ENCODE measurements around the gene PCDH9.

PCDH9 gene

DNA sequence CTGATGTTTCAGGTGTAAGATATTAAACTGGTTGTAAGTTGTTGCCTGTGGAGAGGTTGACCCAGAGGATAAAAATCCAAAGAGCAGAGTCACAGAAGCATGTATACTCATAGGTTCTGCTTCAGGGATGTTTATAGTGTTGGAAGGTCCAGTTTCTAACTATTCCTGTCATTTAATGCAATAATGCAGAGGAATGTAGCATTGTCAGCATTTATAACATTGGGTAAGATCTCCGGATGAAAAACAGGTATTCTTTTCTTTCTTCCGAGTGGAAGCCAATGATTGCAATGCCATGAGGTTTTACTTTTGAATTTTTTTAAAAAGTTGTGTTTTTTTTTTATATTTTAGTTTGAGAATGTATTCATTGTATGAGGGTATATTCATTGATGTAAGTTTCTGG is 771.0 kb downstream of the PCDH9 start:
- no peak for DNase-seq

DNA sequence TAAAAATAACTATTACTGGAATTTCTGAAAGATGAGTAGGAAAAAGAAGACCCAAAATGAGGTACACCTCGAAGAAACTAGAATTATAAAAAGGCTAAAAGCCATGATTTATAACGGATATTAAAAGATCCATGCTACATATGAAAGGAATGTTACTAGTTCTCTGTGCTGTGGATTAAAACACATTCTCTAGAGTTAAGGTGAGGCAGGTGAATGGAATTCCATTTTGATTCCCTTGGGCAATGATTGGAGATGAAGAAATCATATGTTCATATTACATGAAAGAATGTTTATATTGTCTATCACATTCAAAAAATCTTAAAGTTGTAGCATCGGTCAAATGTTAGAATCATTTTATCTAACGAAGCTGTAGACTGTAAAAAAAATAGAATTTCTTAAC is 783.7 kb downstream of the PCDH9 start:
- no peak for DNase-seq

DNA sequence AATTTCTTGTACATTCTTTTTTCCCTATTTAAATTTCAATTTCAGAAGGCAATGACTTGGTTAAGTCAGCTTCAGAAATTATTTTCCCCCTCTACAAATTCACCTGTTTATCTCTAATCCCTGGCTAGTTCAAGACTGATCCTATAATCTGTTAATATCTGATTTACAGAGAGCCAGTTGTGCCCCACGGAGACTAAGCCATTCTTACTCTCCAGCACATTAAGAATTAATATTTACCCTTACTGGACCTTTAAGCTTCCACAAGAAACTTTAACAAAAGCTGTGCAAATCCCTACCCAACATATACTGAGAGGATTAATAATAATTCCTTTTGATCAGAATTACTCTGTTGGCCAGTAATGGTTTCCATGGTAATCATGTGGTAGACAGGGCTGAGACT is 786.2 kb downstream of the PCDH9 start:
- DNase-seq, result no peak

DNA sequence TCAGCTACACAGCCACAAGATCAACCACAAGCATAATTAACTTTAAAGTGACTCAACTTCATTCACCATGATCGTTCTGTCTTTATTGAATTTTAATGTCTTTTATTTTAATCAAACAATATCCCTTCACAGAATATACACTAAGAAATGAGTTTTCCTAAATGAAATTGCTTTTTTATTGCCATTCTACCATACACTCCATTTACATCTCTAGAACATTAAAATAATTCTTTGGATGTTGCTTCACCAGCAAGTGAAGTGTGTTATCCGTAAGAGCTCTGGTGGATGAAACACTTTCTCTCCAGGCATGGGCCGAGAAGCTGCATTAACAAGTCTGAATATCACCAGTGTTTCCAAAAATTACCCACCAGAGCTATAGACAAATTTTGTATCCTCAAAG is 789.2 kb downstream of the PCDH9 start:
- no peak for DNase-seq

DNA sequence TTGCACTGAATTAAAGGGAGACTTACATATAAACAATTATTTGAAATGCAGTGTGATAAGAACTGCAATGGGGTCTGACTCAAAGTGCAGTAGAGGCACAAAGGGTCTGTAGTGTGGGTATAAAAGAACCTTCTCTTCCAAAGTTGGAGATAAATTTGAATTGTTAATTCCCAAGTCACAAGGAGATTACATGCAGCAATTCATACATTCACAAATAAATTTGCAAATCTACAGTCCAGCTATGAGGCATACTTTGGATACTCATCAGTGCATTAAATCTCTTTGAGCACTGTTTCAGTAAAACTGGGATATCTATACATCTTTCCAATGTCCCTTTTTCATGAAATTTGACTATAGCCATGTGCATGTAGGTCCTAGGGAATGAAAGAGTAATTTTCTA is 799.4 kb downstream of the PCDH9 start:
- no peak for DNase-seq

DNA sequence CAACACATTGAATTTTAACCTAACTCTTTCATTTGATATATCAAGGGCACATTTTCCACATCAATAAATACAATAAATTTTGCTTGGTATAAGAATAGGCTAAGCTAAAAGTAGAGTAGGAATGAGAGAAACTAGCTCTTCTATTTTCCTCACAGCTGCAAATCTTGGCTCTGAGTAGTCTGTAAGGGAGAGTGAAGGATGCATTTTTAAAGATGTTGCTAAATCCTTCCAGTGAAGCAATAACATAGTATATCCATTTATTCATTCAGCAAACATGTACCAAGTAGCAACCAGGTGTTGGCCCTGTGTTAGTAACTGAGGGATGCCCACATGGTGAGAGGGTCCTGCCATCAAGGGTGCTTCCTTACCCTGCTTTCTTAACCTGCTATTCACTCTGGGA is 799.9 kb downstream of the PCDH9 start:
- DNase-seq, result no peak

DNA sequence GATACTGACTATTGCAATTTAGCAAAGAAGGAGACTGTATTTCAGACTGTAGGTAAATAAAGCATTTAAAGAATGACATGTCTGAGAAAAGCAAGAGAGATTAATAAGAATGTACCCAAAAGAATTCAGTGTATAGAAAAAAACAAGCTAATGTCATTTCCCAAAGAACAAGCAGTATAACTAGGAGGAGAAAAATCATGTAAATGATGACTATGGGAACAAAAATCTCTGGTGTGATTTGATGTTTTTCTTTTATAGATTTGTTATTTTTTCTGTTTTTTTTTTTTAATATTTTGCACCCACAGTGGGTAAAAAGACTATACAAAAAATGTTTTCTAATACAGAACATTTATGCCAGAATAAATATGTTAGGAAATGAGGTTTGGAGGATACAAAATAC is 801.0 kb downstream of the PCDH9 start:
- DNase-seq, result no peak

DNA sequence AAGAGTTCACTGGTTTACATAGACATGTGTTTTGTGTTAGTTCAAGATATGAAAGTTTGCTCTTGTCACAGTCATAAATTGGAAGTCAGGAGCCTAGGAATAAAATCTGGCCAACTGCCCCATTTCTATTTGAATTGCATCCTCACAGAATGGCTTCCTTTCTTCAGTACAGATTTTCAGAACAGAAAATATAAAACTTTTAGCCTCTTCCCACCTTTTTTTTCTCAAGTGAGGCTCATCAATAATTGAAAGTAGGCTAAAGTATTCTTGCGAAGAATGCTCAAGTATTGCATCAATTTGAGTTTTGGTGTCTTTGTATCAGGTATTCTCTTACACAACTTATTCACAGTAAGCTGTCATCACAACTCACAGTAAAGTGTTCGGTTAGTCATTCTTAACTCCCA is 802.7 kb downstream of the PCDH9 start:
- DNase-seq, result no peak

DNA sequence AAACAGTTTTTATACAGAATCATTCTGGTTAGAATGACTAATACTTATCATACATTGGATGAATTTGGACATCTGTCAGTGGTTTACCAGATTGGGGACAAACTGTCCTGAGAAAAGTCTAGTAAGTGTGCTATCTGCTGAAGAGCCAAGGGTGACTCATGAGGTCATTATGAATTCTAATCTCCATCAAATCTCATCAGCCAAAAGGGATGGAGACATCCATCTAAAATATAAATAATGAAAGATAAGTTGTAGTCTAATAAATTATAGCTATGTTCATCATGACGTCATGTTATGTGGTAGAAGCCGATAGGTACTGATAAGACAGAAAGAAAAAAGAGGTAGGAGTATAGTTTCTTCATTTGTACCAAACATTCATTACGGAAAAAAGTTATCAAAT is 804.4 kb downstream of the PCDH9 start:
- DNase-seq, result no peak

DNA sequence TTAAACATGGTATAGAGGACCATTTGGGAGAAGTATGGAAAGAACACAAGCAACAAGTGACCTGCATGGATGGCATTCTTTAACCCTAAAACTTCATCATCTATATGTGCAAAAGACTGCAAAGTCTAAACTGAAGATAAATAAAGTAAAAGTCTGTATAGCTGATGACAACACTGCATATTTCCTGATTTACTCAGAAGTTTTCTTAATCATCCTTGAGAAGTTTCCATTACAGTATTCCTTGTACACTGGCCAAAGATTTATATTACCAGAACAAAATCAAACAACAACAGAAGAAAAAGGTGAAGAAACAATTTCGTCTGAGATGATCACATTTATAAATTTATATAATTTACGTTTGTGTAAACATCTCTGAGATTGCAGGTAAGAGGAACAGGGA is 805.7 kb downstream of the PCDH9 start:
- DNase-seq, result no peak

DNA sequence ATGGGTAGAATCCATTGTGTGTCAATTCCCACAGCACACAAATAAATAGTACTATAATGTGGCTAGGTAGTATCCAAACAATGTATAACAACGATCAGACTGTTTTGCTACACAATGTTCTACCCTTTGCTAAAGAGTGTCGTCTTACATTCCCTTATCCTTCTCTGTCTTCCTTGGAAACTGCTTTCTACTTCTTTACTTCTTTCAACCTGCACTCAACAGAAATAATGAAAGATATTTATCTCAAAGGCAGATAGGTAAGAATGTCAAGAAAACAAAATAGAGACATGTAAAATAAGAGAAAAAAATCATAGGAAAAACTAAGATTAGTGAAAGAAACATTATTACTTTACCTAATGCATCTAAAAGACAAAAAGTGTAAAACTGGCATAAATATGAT is 814.7 kb downstream of the PCDH9 start:
- DNase-seq, result no peak

DNA sequence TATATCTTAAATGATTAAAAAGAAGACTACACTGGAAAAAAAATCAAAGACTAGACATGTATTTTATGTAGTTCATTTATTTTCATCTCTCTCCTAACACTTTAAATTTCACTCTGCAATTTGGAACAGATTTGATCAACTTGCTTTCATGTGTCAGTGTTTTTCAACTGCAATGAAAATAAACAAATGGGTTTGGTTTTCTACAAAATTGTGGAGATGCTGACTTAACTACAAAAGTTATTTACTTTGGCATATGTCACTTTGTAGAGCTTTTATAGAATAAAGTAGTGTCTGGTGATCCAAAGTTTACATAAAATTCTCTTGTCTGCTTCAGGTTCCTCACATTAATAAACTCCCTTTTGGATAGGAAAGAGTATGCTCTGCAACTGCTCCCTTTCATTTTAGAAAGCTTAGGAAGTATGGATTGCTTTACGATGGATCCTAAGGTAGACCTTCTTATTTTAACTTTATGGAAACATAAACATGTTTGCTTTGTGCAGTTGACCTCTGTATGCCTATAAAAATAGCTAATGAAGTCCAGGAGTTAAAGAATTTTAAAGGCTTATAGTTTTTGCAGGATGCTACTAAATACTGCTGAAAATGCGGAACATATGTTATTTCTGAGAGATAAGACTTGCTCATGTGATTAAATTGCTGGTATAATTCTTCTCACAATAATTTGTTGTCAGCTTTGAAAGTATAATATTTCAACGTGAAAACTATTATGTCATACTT is 815.9 kb downstream of the PCDH9 start:
- DNase-seq, result no peak

DNA sequence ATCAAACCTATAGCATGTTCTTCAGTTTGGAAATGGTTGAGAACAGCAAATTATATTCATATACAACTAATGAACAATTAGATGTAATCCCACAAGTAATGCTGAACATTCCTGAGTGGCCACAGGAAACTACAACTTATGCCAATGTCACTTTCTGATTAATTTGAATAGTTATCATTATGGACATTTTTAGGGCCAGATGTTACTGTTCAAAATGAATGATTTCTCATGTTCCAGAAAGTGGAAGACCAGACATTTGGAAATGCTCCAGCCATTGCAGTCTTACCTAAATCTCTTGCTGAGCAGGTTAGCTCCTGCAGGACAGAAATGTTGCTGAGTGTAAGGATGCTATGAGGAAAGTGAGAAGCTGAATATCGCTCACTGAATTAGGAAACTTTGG is 819.8 kb downstream of the PCDH9 start:
- DNase-seq, result no peak

DNA sequence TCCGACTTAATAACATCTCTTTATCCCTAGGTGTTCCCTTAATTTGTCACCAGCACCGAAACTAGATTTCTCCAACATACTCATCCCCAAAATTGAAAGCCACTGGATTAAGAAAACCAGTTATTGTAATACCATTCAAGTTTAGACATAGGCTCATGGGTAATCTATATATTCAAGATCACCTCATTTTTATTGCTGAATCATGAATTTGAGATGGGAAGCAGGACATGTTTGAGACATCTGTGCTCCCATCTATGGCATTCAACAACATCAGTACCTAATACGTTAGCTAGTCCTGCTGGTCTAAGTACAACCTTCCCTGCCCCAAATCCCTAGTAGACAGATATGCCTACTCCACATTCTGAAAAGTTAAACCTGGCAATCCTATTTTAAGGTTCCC is 820.6 kb downstream of the PCDH9 start:
- DNase-seq, result no peak

DNA sequence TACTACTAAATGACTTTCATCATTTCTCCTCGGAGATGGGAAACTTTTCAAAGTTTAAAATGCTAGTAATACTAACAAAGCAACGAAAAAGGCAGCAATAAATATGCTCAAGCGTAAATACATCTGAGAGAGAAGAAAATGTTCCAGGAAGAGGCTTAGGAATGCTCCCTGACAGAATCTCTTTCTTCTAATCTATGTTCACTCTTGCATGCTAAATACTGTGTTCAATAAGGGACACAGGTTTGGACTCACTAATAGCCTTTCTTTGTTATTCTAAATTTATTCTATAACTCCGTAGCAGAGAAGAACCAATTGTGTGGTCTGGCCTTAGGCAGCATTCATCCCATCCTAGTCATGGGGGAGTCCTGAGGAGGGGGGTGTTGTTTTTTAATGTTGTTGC is 823.0 kb downstream of the PCDH9 start:
- DNase-seq, result no peak

DNA sequence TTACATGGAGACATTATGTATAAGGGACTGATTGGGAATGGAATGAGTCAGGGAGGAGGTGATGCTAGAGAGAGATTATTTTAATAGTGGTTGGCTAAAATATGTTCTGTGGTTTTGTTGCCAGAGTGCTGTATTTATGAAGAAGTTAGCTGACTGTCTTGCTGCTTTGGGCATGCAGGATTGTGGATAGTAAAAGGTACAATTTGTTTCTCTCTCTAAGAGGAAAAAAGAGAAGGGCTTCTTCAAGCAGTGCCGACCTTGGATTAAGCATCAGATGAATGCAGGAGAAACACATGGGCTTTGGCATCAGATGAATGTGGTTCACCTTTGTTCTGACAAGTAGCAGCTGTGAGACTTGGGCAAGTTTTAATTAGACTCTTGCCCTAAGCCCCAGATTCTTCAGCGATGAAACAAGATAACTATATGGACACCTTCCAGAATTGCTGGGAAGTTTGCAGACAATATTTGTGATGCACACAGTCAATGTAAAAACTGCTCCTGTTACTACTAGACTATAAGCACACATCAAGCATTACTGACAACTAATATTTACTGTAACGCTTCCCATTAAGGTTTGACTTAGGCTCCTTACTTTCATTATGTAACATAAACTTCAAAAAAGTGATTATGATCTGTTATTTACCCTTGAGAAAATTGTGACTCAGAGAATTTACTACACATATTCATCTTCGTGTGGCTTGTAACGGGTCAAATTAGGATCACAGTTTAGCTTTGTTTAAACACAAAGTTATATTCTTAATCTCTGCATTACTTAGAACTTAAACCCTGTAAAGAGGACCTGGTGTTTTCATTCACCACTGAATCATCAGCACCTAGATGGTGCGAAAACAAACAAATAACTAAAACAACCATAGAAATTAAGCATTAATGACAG is 824.0 kb downstream of the PCDH9 start:
- no peak for DNase-seq

DNA sequence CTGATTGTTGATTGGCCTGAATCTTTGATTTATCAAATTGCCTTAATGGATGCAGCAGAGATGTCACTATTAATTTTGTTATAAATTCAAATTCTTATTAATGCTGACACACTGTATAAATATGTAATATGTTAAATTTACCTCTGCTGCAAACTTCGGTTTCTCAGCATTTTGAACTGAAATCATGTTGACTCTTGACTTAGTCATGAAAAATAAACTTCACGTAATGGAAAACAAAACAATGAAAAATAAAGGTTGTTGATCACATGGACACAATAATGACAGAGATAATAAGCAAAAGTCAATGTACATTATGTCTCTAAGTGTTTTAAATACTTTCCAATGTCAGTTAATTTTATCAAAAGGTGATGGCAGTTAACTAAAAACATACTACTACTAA is 827.6 kb downstream of the PCDH9 start:
- no peak for DNase-seq

DNA sequence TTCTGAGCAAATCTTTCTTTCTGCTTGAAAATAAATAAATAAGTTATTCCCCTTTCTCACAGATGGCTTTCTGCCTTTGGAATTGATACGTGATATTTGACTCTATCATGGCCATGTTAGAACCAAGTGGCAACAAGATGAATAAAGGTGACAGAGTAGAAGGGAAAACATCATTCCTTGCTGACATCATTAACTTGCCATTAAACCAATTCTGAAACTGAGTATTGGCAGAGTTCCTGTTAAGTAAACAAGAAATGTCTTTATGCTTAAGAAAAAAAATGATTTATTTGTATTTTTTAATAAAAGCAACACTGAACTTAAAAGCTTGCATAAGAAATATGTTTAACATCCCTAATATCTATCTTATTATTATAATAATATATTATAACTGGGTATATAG is 828.1 kb downstream of the PCDH9 start:
- DNase-seq, result no peak

DNA sequence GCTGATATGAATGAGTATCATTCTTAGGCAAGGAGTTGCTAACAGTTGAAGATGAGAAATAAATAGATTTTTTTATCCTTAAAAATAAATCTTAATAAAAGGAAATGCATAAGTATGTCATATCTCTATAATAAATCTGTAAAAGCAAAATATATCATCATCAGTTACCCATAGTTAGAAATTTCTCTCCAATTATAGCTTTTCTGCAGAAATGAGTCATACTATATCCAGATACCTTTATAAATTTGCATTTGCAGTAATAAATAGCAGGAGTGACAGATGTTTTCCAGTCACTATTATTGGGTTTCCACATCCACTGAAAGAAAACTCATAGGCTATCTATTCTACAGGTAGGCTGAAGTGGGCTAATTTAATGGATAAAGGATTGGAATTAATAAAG is 829.8 kb downstream of the PCDH9 start:
- DNase-seq, result no peak

DNA sequence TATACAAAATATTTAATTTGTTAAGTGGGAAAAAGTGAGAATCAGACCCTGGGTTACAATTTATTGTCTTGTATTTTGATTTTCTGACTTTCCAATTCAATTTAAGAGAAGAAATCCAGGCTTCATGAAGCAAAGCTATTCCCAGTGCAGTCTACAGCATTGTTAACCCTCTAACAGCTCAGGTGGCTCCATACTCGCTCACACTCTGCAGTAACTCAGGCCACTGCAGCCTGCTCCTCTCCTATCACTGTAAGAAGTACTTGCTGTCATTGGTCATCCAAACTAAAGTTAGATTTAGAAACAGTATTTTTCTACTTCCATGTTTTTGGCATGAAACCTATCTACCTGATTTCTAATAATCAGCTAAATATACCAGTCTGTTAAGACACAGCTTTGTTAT is 830.3 kb downstream of the PCDH9 start:
- DNase-seq, result no peak

DNA sequence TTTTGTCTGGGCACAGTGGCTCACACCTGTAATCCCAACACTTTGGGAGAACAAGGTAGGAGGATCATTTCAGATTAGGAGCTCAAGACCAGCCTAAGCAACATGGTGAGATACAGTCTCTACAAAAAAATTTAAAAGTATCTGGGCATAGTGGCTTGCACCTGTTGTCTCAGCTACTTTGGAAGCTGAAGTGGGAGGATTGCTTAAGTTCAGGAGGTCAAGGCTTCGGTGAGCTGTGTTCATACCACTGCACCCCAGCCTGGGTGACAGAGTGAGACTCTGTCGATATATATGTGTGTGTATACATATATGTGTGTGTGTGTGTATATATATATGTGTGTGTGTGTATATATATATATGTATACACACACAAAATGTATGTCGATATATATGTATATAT is 833.0 kb downstream of the PCDH9 start:
- no peak for DNase-seq

DNA sequence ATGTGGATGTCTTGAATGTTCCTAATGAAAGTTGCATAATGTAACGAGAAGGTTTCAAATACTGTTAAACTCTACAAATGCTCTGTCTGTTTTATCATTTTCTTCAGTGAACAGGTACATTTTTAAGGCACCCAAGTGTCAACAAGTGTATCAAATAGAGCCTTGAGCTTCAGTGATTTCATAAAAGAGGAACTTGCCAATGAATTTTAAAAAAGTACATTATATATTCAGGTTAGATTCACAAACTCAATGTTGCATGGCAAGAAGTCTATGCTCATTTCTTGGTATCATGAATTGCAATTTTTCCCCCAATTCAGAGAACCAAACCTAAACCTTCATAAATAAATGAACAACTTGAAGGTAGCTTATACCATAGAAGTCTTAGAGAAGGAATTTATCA is 838.8 kb downstream of the PCDH9 start:
- DNase-seq, result no peak

DNA sequence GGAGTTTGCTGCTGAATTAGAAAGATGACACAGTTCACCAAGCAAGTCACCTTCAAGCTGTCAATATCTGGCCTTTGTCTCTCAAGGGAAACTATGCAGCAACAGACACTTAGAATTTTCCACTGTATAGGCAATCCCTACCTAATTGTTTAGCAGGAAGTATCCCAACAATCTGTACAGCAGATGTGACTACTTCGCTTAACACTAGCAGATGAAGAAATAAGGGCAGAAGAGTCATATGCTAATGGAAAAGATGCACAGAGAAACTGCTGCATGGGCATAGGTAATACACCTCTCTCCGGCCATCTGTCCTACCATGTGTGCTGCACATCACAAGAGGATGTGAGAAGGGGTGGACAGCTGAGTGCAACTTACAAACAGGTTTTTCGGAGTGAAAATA is 851.2 kb downstream of the PCDH9 start:
- DNase-seq, result no peak

DNA sequence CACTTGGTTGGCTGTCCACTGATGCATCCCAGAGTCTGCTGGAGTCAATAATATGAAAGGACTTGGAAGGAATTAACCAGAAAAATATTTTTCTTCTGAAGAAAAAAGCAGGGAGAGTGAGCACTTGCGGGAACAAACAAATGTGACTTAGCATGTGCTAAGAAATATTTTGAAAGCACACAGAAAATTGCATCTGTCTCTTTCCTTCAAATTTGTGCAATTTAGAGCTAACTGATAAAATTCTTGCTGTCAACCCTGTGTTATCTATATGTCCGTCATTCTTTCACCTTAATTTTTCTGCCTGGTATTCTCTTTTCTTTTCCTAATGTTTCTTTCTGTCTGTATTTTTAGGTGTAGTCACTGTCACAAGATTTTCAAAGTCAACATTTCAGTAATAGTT is 852.6 kb downstream of the PCDH9 start:
- no peak for DNase-seq

Data from right kidney (tissue), 1 donor.